Measurements from ENCODE around the gene PNPLA2.

Gene PNPLA2

DNA sequence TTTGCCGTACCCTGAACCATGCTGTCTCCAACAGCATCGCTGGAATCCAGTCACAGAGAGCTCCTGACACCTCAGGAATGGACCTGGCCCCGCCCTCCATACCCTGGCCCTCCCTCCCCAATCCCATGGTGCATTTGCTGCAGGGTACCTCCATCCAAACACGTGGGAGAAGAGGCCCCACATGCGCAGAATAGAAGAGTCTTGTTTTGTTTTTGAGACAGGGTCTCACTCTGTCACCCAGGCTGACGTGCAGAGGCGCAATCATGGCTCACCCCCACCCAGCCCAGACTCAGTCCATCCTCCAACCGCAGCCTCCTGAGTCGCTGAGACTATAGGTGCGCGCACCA is 2.3 kb upstream of the PNPLA2 start:
- TF ChIP-seq, protein P1, sequence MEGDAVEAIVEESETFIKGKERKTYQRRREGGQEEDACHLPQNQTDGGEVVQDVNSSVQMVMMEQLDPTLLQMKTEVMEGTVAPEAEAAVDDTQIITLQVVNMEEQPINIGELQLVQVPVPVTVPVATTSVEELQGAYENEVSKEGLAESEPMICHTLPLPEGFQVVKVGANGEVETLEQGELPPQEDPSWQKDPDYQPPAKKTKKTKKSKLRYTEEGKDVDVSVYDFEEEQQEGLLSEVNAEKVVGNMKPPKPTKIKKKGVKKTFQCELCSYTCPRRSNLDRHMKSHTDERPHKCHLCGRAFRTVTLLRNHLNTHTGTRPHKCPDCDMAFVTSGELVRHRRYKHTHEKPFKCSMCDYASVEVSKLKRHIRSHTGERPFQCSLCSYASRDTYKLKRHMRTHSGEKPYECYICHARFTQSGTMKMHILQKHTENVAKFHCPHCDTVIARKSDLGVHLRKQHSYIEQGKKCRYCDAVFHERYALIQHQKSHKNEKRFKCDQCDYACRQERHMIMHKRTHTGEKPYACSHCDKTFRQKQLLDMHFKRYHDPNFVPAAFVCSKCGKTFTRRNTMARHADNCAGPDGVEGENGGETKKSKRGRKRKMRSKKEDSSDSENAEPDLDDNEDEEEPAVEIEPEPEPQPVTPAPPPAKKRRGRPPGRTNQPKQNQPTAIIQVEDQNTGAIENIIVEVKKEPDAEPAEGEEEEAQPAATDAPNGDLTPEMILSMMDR (IDR thresholded peaks at IDR 0.05; ENCODE audit: low read depth, low read length), result no peak
- no peak overlapping the region for H3K4me3 ChIP-seq (ENCODE audit: low read depth, low read length)

DNA sequence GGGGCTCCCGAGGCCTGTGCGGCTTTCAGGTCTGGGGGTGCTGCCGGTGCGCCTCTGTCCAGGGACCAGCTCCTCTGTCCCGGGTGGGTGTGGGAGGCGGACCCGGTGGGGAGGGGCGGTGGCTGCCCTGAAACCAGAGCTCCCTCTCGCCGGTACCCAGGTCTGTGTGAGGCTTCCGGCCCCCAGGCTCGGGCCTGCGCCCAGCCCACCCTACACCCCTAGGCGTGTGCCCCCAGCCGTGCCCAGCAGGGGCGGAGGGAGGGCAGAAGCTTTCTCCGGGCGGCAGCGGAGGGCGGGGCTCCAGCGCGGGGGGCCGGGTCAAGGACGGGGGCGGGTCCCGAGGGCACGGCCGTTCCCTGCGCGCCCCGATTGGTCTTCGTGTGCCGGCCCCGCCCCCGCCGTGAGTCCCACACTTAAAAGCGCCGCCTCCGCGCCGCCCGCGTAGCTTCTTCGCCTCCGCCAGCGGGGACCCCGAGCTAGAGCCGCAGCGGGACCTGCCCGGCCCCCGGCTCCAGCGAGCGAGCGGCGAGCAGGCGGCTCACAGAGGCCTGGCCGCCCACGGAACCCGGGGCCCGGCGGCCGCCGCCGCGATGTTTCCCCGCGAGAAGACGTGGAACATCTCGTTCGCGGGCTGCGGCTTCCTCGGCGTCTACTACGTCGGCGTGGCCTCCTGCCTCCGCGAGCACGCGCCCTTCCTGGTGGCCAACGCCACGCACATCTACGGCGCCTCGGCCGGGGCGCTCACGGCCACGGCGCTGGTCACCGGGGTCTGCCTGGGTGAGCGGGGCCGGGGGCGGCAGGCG is 616 bp downstream of the PNPLA2 start:
- H3K4me3 ChIP-seq (ENCODE audit: low read depth, low read length), result peak overlapping the region; percentile 66
- TF ChIP-seq, protein P1 (IDR thresholded peaks at IDR 0.05; ENCODE audit: low read depth, low read length), result no peak

DNA sequence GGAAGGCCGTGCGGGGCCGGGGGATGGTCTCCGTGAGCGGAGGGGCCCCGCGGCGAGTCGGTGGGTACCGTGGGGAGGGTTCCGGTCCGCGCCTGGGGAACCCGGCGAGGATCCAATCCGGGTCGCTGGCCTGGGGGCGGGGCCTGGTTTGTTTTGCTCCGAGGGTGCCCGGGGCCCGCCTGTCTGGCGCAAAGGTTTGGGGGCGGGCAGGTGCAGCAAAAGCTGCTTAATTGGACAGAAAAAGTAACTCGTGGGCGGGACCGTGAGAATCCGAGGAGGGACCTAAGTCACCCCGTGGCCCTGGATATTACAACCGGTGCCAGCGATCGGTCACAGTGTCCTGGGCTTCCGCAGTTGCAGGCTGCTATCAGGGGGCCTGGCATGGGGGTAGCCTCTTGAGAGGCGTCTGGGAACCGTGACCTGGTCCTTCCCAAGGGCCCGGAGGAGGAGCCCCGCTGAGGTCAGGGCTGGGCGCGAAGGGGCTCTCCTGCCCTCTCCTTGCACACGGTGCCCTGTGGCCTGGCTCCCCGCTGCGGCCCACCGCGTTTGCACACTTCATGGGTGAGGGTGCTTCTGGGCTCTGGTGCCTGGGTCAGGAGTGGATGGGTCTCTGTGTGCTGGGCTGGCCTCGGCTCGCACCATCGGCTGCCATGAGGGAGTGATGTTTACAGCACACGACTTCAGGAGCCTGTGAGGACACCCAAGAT is 1.4 kb downstream of the PNPLA2 start:
- peak overlapping the region; percentile 66 for H3K4me3 ChIP-seq (ENCODE audit: low read depth, low read length)
- TF ChIP-seq, protein P1 (IDR thresholded peaks at IDR 0.05; ENCODE audit: low read depth, low read length), result no peak

DNA sequence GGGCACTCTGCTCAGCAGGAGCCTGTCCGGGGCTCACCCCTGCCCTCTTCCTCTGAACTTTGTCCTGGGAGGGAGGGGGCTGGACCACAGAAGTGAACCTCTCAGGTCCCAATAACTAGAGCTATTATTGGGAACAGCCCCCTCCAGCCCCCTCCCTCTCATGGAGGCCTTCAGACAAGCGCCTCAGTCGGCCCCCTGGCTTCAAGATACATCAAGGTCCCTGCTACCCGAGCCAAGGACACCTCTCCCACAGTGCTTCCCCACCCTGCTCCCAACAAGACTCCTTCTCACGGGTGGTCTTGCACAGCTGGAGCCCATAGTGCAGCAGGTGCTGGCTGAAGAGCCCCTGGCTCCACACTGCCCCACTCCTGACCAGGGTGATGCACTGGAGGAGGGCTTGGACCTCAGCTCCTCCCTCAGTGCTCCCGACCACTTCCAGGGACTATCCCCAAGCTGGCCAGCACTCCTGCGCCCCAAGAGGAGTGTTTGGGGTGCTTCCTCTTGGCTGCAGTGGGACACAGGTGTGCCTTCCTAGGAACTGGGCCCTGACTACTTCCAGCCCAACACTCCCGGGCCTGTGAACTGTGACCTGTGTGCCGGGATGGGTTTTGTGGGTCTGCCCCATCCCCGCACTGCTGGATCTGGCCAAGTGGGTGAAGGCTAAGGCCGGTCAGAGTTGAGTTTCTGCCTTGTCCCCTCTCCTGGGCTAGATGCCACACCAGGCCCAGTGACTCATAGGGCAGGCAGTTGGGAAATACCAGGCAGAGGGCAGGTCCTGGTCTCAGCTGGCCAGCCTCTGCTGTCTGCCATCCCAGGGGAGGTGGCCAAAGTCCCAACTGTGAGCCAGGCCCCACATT is 2.2 kb downstream of the PNPLA2 start:
- TF ChIP-seq, protein P1 (IDR thresholded peaks at IDR 0.05; ENCODE audit: low read depth, low read length), result no peak
- peak overlapping the region; percentile 66 for H3K4me3 ChIP-seq (ENCODE audit: low read depth, low read length)

DNA sequence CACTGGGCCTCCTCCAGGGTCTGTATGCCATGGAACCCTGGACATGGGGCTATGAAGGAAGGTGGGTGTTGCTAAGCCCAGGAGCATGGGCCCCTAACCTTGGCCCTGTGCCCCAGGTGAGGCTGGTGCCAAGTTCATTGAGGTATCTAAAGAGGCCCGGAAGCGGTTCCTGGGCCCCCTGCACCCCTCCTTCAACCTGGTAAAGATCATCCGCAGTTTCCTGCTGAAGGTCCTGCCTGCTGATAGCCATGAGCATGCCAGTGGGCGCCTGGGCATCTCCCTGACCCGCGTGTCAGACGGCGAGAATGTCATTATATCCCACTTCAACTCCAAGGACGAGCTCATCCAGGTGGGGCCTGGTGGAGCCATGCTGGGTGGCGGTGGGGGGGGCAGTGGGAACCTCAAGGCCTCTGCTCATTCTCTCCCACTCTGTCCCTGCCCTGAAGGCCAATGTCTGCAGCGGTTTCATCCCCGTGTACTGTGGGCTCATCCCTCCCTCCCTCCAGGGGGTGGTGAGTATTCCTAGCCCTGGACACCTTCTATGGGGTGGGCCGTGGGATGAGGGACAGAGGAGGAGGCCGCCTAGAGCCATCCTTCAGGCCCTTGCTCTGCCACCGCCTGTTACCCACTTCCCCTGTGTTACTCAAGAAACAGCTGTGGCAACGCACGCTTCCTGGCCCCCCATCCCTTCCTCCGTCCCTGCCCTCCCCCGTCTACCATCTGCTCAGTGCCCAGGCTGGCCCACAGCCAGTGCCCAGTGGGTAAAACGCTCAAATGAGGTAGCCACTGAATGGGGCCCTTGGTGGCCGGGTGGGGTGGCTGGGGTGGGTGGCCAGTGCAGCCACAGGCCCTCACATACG is 3.0 kb downstream of the PNPLA2 start:
- H3K4me3 ChIP-seq (ENCODE audit: low read depth, low read length), result peak overlapping the region; percentile 66; the same call in 1 of the 2 replicates
- TF ChIP-seq, protein P1 (IDR thresholded peaks at IDR 0.05; ENCODE audit: low read depth, low read length), result no peak

DNA sequence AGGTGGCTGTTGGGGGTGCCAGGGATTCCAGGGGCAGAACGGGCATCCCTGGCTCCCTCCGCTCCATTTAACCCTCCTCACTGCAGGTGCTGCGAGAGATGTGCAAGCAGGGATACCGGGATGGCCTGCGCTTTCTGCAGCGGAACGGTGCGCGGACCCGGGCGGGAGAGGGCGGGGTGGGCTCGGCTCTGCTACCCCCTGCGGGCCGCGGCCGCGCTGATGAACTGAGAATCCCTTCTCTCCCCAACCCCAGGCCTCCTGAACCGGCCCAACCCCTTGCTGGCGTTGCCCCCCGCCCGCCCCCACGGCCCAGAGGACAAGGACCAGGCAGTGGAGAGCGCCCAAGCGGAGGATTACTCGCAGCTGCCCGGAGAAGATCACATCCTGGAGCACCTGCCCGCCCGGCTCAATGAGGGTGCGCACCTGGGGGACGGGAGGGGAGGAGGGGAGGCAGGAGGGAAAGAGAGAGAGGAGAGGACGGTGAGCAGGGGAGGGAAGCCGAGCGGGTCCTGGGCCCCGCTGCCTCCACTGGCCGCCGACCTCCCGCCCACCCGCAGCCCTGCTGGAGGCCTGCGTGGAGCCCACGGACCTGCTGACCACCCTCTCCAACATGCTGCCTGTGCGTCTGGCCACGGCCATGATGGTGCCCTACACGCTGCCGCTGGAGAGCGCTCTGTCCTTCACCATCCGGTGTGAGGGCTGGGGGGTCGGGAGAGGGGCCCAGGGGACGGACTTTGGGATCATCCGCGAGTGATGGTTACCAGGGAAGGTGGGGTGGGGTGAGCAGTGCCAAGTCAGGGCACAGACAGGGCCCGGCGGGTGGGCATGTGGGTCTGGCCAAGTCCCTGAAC is 5.0 kb downstream of the PNPLA2 start:
- H3K4me3 ChIP-seq (ENCODE audit: low read depth, low read length), result no peak overlapping the region
- TF ChIP-seq, protein P1 (IDR thresholded peaks at IDR 0.05; ENCODE audit: low read depth, low read length), result no peak
